B cell (primary cell): ENCODE data around the gene PSMC5. TPM values are rescaled to one million over a fixed set of nuclear protein-coding genes. Genes with fewer than 3 reads are reported as not detected.
A peak's percentile ranks its signal among the peaks of the same experiment; 100 is the strongest.

Source experiments
- ATAC-seq: fragments of 200-7000 bp; cut with Tn5 transposase; one replicate; pipeline ENCODE4 v1.10.0; 2021; ENCODE audit warnings: low read depth, mild to moderate bottlenecking, moderate number of reproducible peaks, moderate library complexity
- CTCF ChIA-PET: fragments of 350-600 bp; sonication (Branson Sonifier 250); formaldehyde crosslinking; loops from one replicate; lab custom pipeline; 2021; ENCODE audit warnings: antibody characterized with exemption, inconsistent platforms; lab: Charles Lee
- POLR2A ChIA-PET: fragments of 350-600 bp; sonication (Branson Sonifier 250); formaldehyde crosslinking; loops from one replicate; lab custom pipeline; 2021; ENCODE audit warnings: antibody characterized with exemption; lab: Charles Lee
- DNase-seq: peaks from one replicate; pipeline ENCODE4 v3.0.0; 2013
- H2AFZ ChIP-seq: 2 replicates; pipeline ENCODE4 v1.6.1; 2012; ENCODE audit warnings: mild to moderate bottlenecking, low read depth, low read length; ENCODE audit not compliant: insufficient read depth, poor library complexity, severe bottlenecking
- H3K27ac ChIP-seq, 2 donors: 1 replicate in 1 of 2; 2 replicates in 1 of 2; pipeline ENCODE4 v1.5.1; 2012 to 2013; ENCODE audit warnings: low read length in 2 of 2, mild to moderate bottlenecking in 2 of 2, moderate library complexity in 1 of 2
- H3K27me3 ChIP-seq, 4 experiments: fragments of 200-600 bp in 1 of 4; sonication (generic) in 1 of 4; replicated peaks in 1 of 4; 1 replicate in 2 of 4; 2 replicates in 2 of 4; pipeline versions ENCODE4 v1.6.1 to v1.7.0; 2013 to 2016; ENCODE audit warnings: low read length in 3 of 4, mild to moderate bottlenecking in 2 of 4, mixed read lengths in 1 of 4, moderate library complexity in 1 of 4; ENCODE audit not compliant: insufficient read depth in 4 of 4, control insufficient read depth in 3 of 4; ENCODE audit errors: control extremely low read depth in 1 of 4
- H3K36me3 ChIP-seq, 2 experiments: replicated peaks in 1 of 2; 1 replicate in 1 of 2; 2 replicates in 1 of 2; pipeline versions ENCODE4 v1.6.1 to v1.7.1; 2013; ENCODE audit warnings: low read length in 1 of 2; ENCODE audit not compliant: insufficient read depth in 2 of 2, control insufficient read depth in 1 of 2; ENCODE audit errors: control extremely low read depth in 1 of 2, extremely low read depth in 1 of 2
- H3K4me1 ChIP-seq, 2 donors: fragments of 200-600 bp in 1 of 2; sonication (generic) in 1 of 2; 1 replicate in 1 of 2; 2 replicates in 1 of 2; pipeline versions ENCODE4 v1.5.1 to v1.6.1; 2013 to 2017; ENCODE audit warnings: low read length in 2 of 2; ENCODE audit not compliant: control insufficient read depth in 2 of 2, insufficient read depth in 2 of 2
- H3K4me2 ChIP-seq: replicated peaks from 2 replicates; pipeline ENCODE3; 2012; ENCODE audit warnings: mild to moderate bottlenecking, low read depth, low read length; ENCODE audit not compliant: poor library complexity, severe bottlenecking
- H3K4me3 ChIP-seq, 5 experiments: fragments of 200-600 bp in 1 of 5; sonication (generic) in 1 of 5; 1 replicate in 3 of 5; 2 replicates in 2 of 5; pipeline versions ENCODE4 v1.5.1 to v1.7.0; 2011 to 2016; ENCODE audit warnings: low read length in 4 of 5, mild to moderate bottlenecking in 4 of 5, low read depth in 2 of 5, control low read depth in 1 of 5, moderate library complexity in 1 of 5; ENCODE audit not compliant: insufficient read depth in 1 of 5; ENCODE audit errors: control extremely low read depth in 1 of 5, extremely low read depth in 1 of 5
- H3K79me2 ChIP-seq: fragments of 200-600 bp; sonication (generic); one replicate; pipeline ENCODE4 v1.6.0; 2016; ENCODE audit warnings: low read length; ENCODE audit not compliant: control insufficient read depth, insufficient read depth
- H3K9ac ChIP-seq: fragments of 200-600 bp; sonication (generic); 2 replicates; pipeline ENCODE4 v1.6.1; 2017; ENCODE audit warnings: mild to moderate bottlenecking, low read length, moderate library complexity
- H3K9me3 ChIP-seq, 3 donors: one replicate each; pipeline versions ENCODE4 v1.6.1 to v1.7.1; 2013; ENCODE audit warnings: low read length in 2 of 3; ENCODE audit not compliant: control insufficient read depth in 2 of 3, insufficient read depth in 1 of 3; ENCODE audit errors: control extremely low read depth in 1 of 3
- H4K20me1 ChIP-seq: 2 replicates; pipeline ENCODE4 v1.6.0; 2012; ENCODE audit warnings: mild to moderate bottlenecking, low read length; ENCODE audit not compliant: insufficient read depth, control insufficient read depth, poor library complexity, severe bottlenecking
- H3K27ac Mint-ChIP-seq: one replicate; pipeline ENCODE4 v1.8.0; 2021; ENCODE audit warnings: mixed read lengths
- H3K27me3 Mint-ChIP-seq: one replicate; pipeline ENCODE4 v1.8.0; 2021; ENCODE audit warnings: mixed read lengths
- H3K4me1 Mint-ChIP-seq: one replicate; pipeline ENCODE4 v1.8.0; 2021; ENCODE audit warnings: mixed read lengths
- H3K4me3 Mint-ChIP-seq: one replicate; pipeline ENCODE4 v1.8.0; 2021; ENCODE audit warnings: mixed read lengths
- H3K9me3 Mint-ChIP-seq: one replicate; pipeline ENCODE4 v1.8.0; 2022; ENCODE audit warnings: mixed read lengths; ENCODE audit not compliant: insufficient read depth
- CTCF ChIP-seq: fragments of 200-600 bp; IDR thresholded peaks from one replicate; pipeline ENCODE4 v1.8.0; 2022; ENCODE audit warnings: antibody characterized with exemption, mild to moderate bottlenecking
- EZH2 ChIP-seq: IDR thresholded peaks from 2 replicates; pipeline ENCODE4 v1.6.1; 2012; ENCODE audit warnings: borderline replicate concordance, low read depth, mild to moderate bottlenecking, moderate library complexity, low read length; ENCODE audit not compliant: insufficient read depth, poor library complexity, severe bottlenecking
- WGBS: methylation state at CpG from one replicate; pipeline ENCODE4 v1.1.5; 2013; ENCODE audit warnings: missing lambda C conversion rate; ENCODE audit not compliant: insufficient coverage; 5-methylcytosine and 5-hydroxymethylcytosine counted together
- intact Hi-C: fragments of 100-400 bp; cut with micrococcal nuclease; formaldehyde crosslinking; loops from one replicate; pipeline ENCODE4 v1.10.0; 2022
- polyA plus RNA-seq: library from polyadenylated mRNA; depleted of rRNA; stranded (reverse); fragments of >200 nt; gene quantifications from 2 replicates; pipeline ENCODE4 v1.2.3, GENCODE V29; 2012
- total RNA-seq, 2 donors: library from RNA; stranded (reverse); fragments of 120-200 nt in 1 of 2; gene quantifications; 1 replicate in 1 of 2; 2 replicates in 1 of 2; pipeline versions ENCODE4 v1.2.3 to v1.2.4, GENCODE V29; 2013 to 2022

PSMC5 gene
- total and polyA plus RNA-seq, 2 donors (not counting 1 experiment from before 2014, with no cell fraction given), result 87.1 to 104 TPM

- Mint-ChIP-seq H3K4me1 (peaks cover 45% of the 10 kb centered on the region), H3K27ac (peak overlapping the region; percentile 72), H3K4me3 (no peak overlapping the region), H3K27me3 (no peaks in the 10 kb centered on the region), H3K9me3 (no peaks in the 10 kb centered on the region)
- TF ChIP-seq EZH2 (no peak), CTCF (peak; percentile 73)
- peak overlapping the region in 1 of 2 donors; percentile 13 for H3K27ac ChIP-seq
- peaks cover 2 to 81% of the 10 kb centered on the region in 2 experiments for H3K36me3 ChIP-seq
- intact Hi-C loops, result loop anchor here (2.0 to 5.0 kb wide), 2 partner anchors 138 to 407 kb away; no protein-coding TSS in a partner anchor
- ChIA-PET POLR2A (interaction anchor here (0.9 kb wide), 1 partner anchor 61 kb away, joined by 3 read pairs; the partner anchor contains the start of genes CCDC47 and DDX42), CTCF (interaction anchor here (0.7 to 2.9 kb wide), 18 partner anchors 9 to 415 kb away, joined by 3 to 15 read pairs (median 4); partner anchors contain the start of gene ERN1)
- H3K27me3 ChIP-seq, result no peaks in the 10 kb centered on the region
- H4K20me1 ChIP-seq, result peaks cover 46% of the 10 kb centered on the region
- H3K4me3 ChIP-seq, result no peak overlapping the region
- peak overlapping the region; percentile 11 for H3K4me2 ChIP-seq
- 30% methylated on average over 11 of the region's 13 CpGs for WGBS
- H3K9ac ChIP-seq, result no peak overlapping the region
- H3K79me2 ChIP-seq, result peaks cover 47% of the 10 kb centered on the region
- H3K4me1 ChIP-seq, result peaks cover 26 to 36% of the 10 kb centered on the region in 2 donors
- peak; percentile 77 for DNase-seq
- ATAC-seq, result peak; percentile 86
- no peaks in the 10 kb centered on the region for H3K9me3 ChIP-seq
- H2AFZ ChIP-seq, result no peak overlapping the region
Measured at GRCh38 chr17:63834431-63835166, 7.4 kb downstream of the PSMC5 start.
